Skeletal muscle tissue (tissue), 4 donors: ENCODE measurements around the gene ANO10. TPM values are rescaled to one million over a fixed set of nuclear protein-coding genes. Genes with fewer than 3 reads are reported as not detected.
"Not testable (repeated sequence)": the region's sequence is repeated elsewhere in the genome, so short reads cannot be mapped to it uniquely, and the experiment has no call there.

ENCODE experiments used
- H3K27ac ChIP-seq: one replicate; pipeline ENCODE4 v1.7.0; 2013; ENCODE audit warnings: mild to moderate bottlenecking, low read depth, low read length, inconsistent platforms
- H3K27me3 ChIP-seq, 3 donors: one replicate each; pipeline ENCODE4 v1.7.0; 2013; ENCODE audit warnings: low read length in 3 of 3; ENCODE audit not compliant: control insufficient read depth in 3 of 3, insufficient read depth in 3 of 3
- H3K36me3 ChIP-seq, 3 donors: one replicate each; pipeline ENCODE4 v1.7.0; 2013; ENCODE audit warnings: low read length in 3 of 3; ENCODE audit not compliant: control insufficient read depth in 3 of 3, insufficient read depth in 3 of 3
- H3K4me1 ChIP-seq, 3 donors: one replicate each; pipeline ENCODE4 v1.7.0; 2013; ENCODE audit warnings: low read length in 3 of 3, mild to moderate bottlenecking in 3 of 3; ENCODE audit not compliant: control insufficient read depth in 3 of 3, insufficient read depth in 3 of 3
- H3K4me3 ChIP-seq, 3 donors: one replicate each; pipeline ENCODE4 v1.7.0; 2013; ENCODE audit warnings: low read length in 3 of 3
- H3K9ac ChIP-seq, 3 donors: one replicate each; pipeline ENCODE4 v1.7.0; 2013; ENCODE audit warnings: low read length in 3 of 3, mild to moderate bottlenecking in 3 of 3, moderate library complexity in 2 of 3, low read depth in 1 of 3
- H3K9me3 ChIP-seq, 3 donors: one replicate each; pipeline ENCODE4 v1.7.0; 2013; ENCODE audit warnings: low read length in 3 of 3; ENCODE audit not compliant: control insufficient read depth in 3 of 3
- total RNA-seq: library from RNA; depleted of rRNA; stranded (reverse); fragments of >200 nt; gene quantifications from one replicate; pipeline ENCODE4 v1.2.3, GENCODE V29; 2014
- donor health status: Osteomylitis.

The ANO10 gene
- total RNA-seq, 1 donor from 2014 or later, result 25.1 TPM

DNA sequence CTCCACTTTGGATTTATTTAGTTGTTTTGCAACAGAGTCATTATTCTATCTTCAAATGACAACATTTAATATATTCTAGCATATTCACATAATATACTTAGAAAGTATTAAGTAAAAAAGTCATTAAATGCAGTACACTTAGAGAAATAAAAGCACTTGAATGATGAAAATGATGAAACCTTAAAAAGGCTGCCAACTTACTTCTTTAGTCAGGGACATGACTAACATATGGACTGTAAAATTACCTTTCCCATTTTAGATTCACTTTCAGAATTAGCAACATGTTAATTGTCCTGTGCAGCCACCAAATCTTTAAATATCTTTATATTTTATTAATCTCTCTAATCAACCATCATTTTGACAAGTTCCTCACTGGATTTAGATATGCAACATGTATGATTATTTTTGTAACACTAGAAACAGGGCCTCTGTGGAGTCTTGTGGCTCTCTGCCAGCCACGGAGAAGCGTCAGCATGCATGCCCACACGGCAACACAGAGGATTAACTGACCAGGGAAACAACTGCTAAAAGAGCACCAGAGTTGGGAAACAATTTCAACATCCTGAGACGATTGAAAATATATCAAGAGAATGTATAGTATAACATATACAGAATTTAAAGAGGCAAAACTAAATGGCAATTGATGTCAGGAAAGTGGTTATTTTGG lies 95.7 kb downstream of the ANO10 start:
- Histone ChIP-seq H3K4me3 (no peak overlapping the region), H3K4me1 (no peaks in the 10 kb centered on the region), H3K9ac (no peak overlapping the region), H3K36me3 (no peaks in the 10 kb centered on the region), H3K27ac (no peak overlapping the region), H3K27me3 (no peaks in the 10 kb centered on the region), H3K9me3 (no peaks in the 10 kb centered on the region)

- H3K27me3 ChIP-seq, result no peaks in the 10 kb centered on the region
- no peak overlapping the region for H3K27ac ChIP-seq
- H3K4me3 ChIP-seq, result no peak overlapping the region
- no peaks in the 10 kb centered on the region for H3K36me3 ChIP-seq
- no peaks in the 10 kb centered on the region for H3K4me1 ChIP-seq
- H3K9me3 ChIP-seq, result no peaks in the 10 kb centered on the region
- H3K9ac ChIP-seq, result no peak overlapping the region
Measured at GRCh38 chr3:43525386-43525785, 96.4 kb downstream of the ANO10 start.

DNA sequence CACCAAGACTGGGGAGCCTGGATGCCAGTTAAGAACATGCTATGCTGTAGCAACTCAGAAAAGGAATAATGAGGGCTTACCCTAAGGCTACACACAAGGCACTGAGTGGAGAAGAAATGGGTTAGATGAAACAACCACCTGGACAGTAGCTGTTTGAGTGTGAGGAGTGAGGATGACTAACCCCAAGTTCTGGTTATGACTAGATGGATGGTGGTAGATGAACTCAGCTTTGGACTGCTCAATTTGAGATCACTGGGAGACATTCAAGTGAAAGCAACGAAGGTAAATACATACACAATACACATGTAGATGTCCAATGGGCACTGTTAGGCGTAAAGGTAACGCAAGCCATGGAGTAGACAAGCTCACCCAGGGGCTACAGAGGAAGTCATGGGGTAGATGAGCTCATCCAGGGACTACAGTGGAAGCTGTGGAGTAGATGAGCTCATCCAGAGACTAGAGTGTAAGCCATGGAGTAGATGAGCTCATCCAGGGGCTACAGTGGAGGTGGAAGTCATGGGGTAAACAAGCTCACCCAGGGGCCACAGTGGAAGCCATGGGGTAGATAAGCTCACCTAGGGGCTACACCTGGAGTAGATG lies 98.3 kb downstream of the ANO10 start:
- Histone ChIP-seq H3K4me1 (no peaks in the 10 kb centered on the region), H3K9ac (no peak overlapping the region), H3K27me3 (no peaks in the 10 kb centered on the region), H3K27ac (no peak overlapping the region), H3K9me3 (peaks cover 0 to 4% (median 0%) of the 10 kb centered on the region in 3 donors), H3K4me3 (no peak overlapping the region), H3K36me3 (no peaks in the 10 kb centered on the region)

DNA sequence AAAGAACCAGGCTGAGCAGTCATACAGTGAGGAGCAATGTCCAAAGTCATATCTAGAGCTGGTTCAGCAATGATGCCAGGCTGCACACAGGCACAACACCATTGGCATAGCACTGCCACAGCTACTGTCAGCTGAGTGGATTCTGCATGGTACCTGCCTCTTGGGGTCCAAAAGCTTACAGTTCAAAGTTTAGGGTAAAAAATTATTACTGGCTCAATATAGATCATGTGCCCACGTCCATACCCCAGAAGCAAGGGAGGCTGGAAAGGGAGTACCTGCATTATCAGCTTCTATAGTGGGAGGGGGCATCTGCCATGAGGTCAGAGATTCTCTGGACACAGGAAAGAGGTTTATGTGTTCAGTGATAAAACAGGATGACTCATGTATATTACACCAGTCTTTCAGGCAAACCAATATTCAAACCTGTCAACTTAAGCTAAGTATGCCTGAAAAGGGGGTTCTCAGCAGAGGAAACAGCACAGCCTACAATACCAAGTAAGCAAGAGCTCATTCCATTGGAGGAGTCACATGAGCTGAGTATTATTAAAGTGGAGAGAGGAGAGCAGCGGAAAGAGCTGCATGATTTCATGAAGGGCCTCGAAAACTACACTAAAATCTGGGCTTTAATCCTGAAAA lies 99.0 kb downstream of the ANO10 start:
- H3K4me1 ChIP-seq, result no peaks in the 10 kb centered on the region

DNA sequence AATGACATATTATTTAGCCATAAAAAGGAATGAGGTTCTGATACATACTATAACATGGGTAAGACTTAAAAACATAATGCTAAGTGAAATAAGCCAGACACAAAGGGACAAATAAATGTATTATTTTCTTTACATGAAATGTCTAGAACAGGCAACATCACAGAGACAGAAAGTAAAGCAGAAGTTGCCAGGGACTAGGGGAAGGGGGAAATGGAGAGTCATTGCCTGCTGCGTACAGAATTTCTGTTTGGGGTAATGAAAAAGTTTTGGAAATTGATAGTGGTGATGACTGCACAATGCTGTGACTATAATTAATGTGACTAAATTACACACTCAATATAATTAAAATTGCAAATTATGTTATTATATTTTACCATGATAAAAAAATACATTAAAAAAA lies 99.9 kb downstream of the ANO10 start:
- Histone ChIP-seq H3K4me1 (no peaks in the 10 kb centered on the region), H3K9ac (no peak overlapping the region), H3K27ac (no peak overlapping the region), H3K36me3 (peaks cover 0 to 3% (median 0%) of the 10 kb centered on the region in 3 donors), H3K9me3 (peaks cover 0 to 4% (median 0%) of the 10 kb centered on the region in 3 donors), H3K4me3 (no peak overlapping the region), H3K27me3 (no peaks in the 10 kb centered on the region)

More for the DNA sequence above, 99.0 kb downstream of the ANO10 start:
- peaks cover 0 to 4% (median 0%) of the 10 kb centered on the region in 3 donors for H3K9me3 ChIP-seq
- H3K9ac ChIP-seq, result no peak overlapping the region
- H3K27ac ChIP-seq, result no peak overlapping the region
- H3K27me3 ChIP-seq, result no peaks in the 10 kb centered on the region
- H3K4me3 ChIP-seq, result no peak overlapping the region
- no peaks in the 10 kb centered on the region for H3K36me3 ChIP-seq

DNA sequence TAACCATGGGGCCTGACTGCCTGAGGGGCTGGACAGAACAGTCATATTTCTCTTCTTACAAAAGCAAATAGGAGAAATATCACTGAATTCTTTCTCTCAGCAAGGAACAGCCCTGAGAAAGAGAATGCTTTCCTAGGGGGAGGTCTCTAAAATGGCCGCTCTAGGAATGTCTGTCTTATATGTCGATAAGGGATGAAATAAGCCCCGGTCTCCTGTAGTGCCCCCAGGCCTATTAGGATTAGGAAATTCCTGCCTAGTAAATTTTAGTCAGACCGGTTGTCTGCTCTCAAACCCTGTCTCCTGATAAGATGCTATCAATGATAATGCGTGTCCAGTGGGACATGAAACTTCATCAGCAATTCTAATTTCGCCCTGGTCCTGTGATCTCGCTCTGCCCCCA lies 103.3 kb downstream of the ANO10 start:
- H3K4me3 ChIP-seq, H3K4me1 ChIP-seq, H3K27me3 ChIP-seq, H3K36me3 ChIP-seq, H3K27ac ChIP-seq, H3K9me3 ChIP-seq, H3K9ac ChIP-seq: not testable (repeated sequence)

GRCh38 chr3:43515970-43516635 lies 105.7 kb downstream of the ANO10 start:
- Histone ChIP-seq H3K36me3 (peaks cover 0 to 3% (median 2%) of the 10 kb centered on the region in 3 donors), H3K4me3 (no peak overlapping the region)

DNA sequence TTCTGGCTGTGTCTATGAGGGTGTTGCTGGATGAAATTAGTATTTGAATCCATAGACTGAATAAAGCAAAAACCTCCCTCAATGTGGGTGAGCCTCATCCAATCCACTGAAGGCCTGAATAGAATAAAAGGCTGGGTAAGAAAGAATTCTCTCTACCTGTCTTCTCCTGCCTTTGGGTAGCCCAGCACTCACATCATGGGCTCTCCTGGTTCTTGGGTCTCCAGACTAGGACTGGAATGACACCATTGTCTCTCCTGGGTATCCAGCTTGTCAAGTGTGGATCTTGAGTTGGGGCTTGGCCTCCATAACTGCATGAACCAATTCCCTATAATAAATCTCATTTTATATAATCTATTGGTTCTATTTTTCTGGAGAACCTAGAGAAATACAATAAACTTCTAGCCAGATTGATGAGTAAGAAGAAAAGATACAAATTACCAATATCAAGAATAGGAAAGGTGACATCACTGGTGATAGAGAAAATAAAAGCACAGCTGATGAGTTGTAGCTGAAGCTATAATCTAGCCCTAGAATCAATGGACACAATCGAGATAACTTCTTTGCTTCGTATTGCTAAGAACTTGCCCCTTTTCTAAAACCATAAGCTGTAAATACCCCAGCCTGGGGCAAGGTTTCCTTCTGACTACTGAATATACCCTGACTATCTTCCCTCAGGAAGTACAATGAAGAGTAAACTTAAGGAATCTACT lies 106.4 kb downstream of the ANO10 start:
- Histone ChIP-seq H3K4me1 (no peaks in the 10 kb centered on the region), H3K36me3 (peaks cover 0 to 3% (median 2%) of the 10 kb centered on the region in 3 donors), H3K9ac (no peak overlapping the region), H3K27ac (no peak overlapping the region), H3K4me3 (no peak overlapping the region), H3K27me3 (no peaks in the 10 kb centered on the region), H3K9me3 (peaks cover 0 to 4% (median 0%) of the 10 kb centered on the region in 3 donors)

More at GRCh38 chr3:43515970-43516635, 105.7 kb downstream of the ANO10 start:
- Histone ChIP-seq H3K4me1 (no peaks in the 10 kb centered on the region), H3K9ac (no peak overlapping the region), H3K27ac (no peak overlapping the region), H3K9me3 (peaks cover 0 to 4% (median 0%) of the 10 kb centered on the region in 3 donors), H3K27me3 (no peaks in the 10 kb centered on the region)

GRCh38 chr3:43512754-43513404 lies 108.9 kb downstream of the ANO10 start:
- Histone ChIP-seq H3K4me1 (no peaks in the 10 kb centered on the region), H3K4me3 (no peak overlapping the region), H3K9me3 (no peaks in the 10 kb centered on the region), H3K27ac (no peak overlapping the region), H3K9ac (no peak overlapping the region), H3K27me3 (no peaks in the 10 kb centered on the region), H3K36me3 (peaks cover 0 to 3% (median 2%) of the 10 kb centered on the region in 3 donors)
